Choroid plexus epithelial cell (primary cell): ENCODE data around the gene IPO4.

ENCODE experiments used
- DNase-seq: peaks from one replicate; pipeline ENCODE4 v3.0.0-alpha.2; 2010; ENCODE audit warnings: low read depth
- H3K4me3 ChIP-seq: 2 replicates; pipeline ENCODE4 v1.5.1; 2011; ENCODE audit warnings: low read depth, mild to moderate bottlenecking, control low read depth, low read length, moderate library complexity
- CTCF ChIP-seq: conservative IDR thresholded peaks from 2 replicates; pipeline ENCODE4 v1.5.1; 2011; ENCODE audit warnings: low read depth, mild to moderate bottlenecking, control low read depth, inconsistent platforms, low read length, moderate library complexity

IPO4 gene

GRCh38 chr14:24165785-24166184, 22.8 kb downstream of the IPO4 start:
- no peak for TF ChIP-seq CTCF
- H3K4me3 ChIP-seq: no peak overlapping the region
- DNase-seq: no peak

GRCh38 chr14:24164518-24164991, 24.1 kb downstream of the IPO4 start:
- DNase-seq: no peak
- TF ChIP-seq CTCF: no peak
- H3K4me3 ChIP-seq: no peak overlapping the region

- no peak for TF ChIP-seq CTCF
- DNase-seq: peak; percentile 33
- H3K4me3 ChIP-seq: peak overlapping the region; percentile 89
These were observed 26.5 kb downstream of the IPO4 start for GRCh38 chr14:24162093-24162492.

- peak; percentile 93 for TF ChIP-seq CTCF
- peak within 1 kb of the TSS; percentile 89 for H3K4me3 ChIP-seq
- peak; percentile 95 for DNase-seq
These were observed 27.5 kb downstream of the IPO4 start, which contains the start of gene IRF9 for GRCh38 chr14:24160850-24161804. IRF9 (plus strand) TSS chr14:24161265; CDS start chr14:24162145, 880 bp downstream.

- no peak for DNase-seq
- no peak overlapping the region for H3K4me3 ChIP-seq
- TF ChIP-seq CTCF: no peak
These were observed 28.1 kb downstream of the IPO4 start for GRCh38 chr14:24160499-24160849.

GRCh38 chr14:24159777-24160498, 28.7 kb downstream of the IPO4 start:
- no peak for DNase-seq
- H3K4me3 ChIP-seq: no peak overlapping the region
- no peak for TF ChIP-seq CTCF
